H1 (cell line): ENCODE results near the gene TMX2. TPM values are rescaled to one million over a fixed set of nuclear protein-coding genes. Genes with fewer than 3 reads are reported as not detected.

ENCODE experiments used
- BCL11A ChIP-seq, 2 experiments: IDR thresholded peaks; one replicate each; pipeline ENCODE4 v1.6.1; 2011; ENCODE audit warnings: low read depth in 2 of 2, low read length in 2 of 2, mild to moderate bottlenecking in 2 of 2
- EP300 ChIP-seq, 2 experiments: IDR thresholded peaks; 1 replicate in 1 of 2; 2 replicates in 1 of 2; pipeline ENCODE4 v1.6.1; 2011 to 2012; ENCODE audit warnings: low read depth in 2 of 2, low read length in 2 of 2, mild to moderate bottlenecking in 2 of 2, borderline replicate concordance in 1 of 2, inconsistent platforms in 1 of 2, moderate library complexity in 1 of 2
- GTF2F1 ChIP-seq: IDR thresholded peaks from 2 replicates; pipeline ENCODE4 v1.6.1; 2012; ENCODE audit warnings: low read depth, low read length, improper control_type of control experiment, borderline replicate concordance
- HDAC2 ChIP-seq, 2 experiments: fragments of 300-600 bp in 1 of 2; sonication (generic) in 1 of 2; IDR thresholded peaks; 2 replicates each; pipeline ENCODE4 v1.6.1; 2011 to 2012; ENCODE audit warnings: low read depth in 2 of 2, low read length in 2 of 2, mild to moderate bottlenecking in 2 of 2, moderate library complexity in 2 of 2, borderline replicate concordance in 1 of 2, inconsistent platforms in 1 of 2
- KDM1A ChIP-seq: fragments of 200-600, 300-600 bp; sonication (generic); IDR thresholded peaks from 2 replicates; pipeline ENCODE4 v1.7.1; 2016; ENCODE audit warnings: mild to moderate bottlenecking, low read length, borderline replicate concordance
- KDM4A ChIP-seq: IDR thresholded peaks from one replicate; pipeline ENCODE4 v1.7.1; 2012; ENCODE audit warnings: low read depth, mild to moderate bottlenecking, moderate library complexity, low read length, inconsistent platforms; ENCODE audit not compliant: severe bottlenecking
- NANOG ChIP-seq: IDR thresholded peaks from 2 replicates; pipeline ENCODE4 v1.6.1; 2011; ENCODE audit warnings: low read length, low read depth, mild to moderate bottlenecking, inconsistent platforms; ENCODE audit not compliant: insufficient read depth, poor library complexity, severe bottlenecking
- RAD21 ChIP-seq, 2 experiments: IDR thresholded peaks in 1 of 2; conservative IDR thresholded peaks in 1 of 2; 2 replicates each; pipeline ENCODE4 v1.6.1; 2011; ENCODE audit warnings: low read depth in 2 of 2, low read length in 2 of 2, improper control_type of control experiment in 1 of 2, inconsistent platforms in 1 of 2, mild to moderate bottlenecking in 1 of 2, moderate library complexity in 1 of 2
- RBBP5 ChIP-seq: IDR thresholded peaks from 2 replicates; pipeline ENCODE4 v1.7.1; 2012; ENCODE audit warnings: low read depth, mild to moderate bottlenecking, inconsistent platforms, low read length, moderate library complexity, borderline replicate concordance
- RFX5 ChIP-seq: IDR thresholded peaks from 2 replicates; pipeline ENCODE4 v1.6.1; 2011; ENCODE audit warnings: low read depth, low read length, improper control_type of control experiment, borderline replicate concordance
- SIX5 ChIP-seq: IDR thresholded peaks from 2 replicates; pipeline ENCODE4 v1.6.1; 2011; ENCODE audit warnings: mild to moderate bottlenecking, low read depth, low read length
- SP1 ChIP-seq: IDR thresholded peaks from 2 replicates; pipeline ENCODE4 v1.6.1; 2011; ENCODE audit warnings: low read depth, low read length
- TAF7 ChIP-seq: optimal IDR thresholded peaks from 2 replicates; pipeline ENCODE3; 2011; ENCODE audit warnings: low read depth, mild to moderate bottlenecking, inconsistent platforms, low read length, moderate library complexity, borderline replicate concordance
- TCF12 ChIP-seq: IDR thresholded peaks from 2 replicates; pipeline ENCODE4 v1.6.1; 2011; ENCODE audit warnings: low read depth, mild to moderate bottlenecking, low read length
- polyA plus RNA-seq, 7 experiments: library from polyadenylated mRNA; depleted of rRNA in 3 of 7; stranded (reverse) in 5 of 7; unstranded in 2 of 7; fragments of >200 nt in 5 of 7; fragments of 200-250 nt in 2 of 7; gene quantifications; 1 replicate in 5 of 7; 2 replicates in 1 of 7; 4 replicates in 1 of 7; pipeline versions ENCODE4 v1.2.1 to v1.2.3, GENCODE V29; 2011 to 2013; ENCODE audit warnings: missing spikeins in 2 of 7, mixed read lengths in 2 of 7
- total RNA-seq: library from RNA; stranded (reverse); fragmentation: NEBNext Ultra II Directional; extraction: Animal tissue kit (Norgen Biotek cat#: 25700); gene quantifications from 2 replicates; pipeline ENCODE4 v1.2.1, GENCODE V29; 2021
- TF ChIP-seq, protein P1 (sequence below): IDR thresholded peaks from 2 replicates; pipeline ENCODE4 v1.6.1; 2012; ENCODE audit warnings: inconsistent platforms
- TF ChIP-seq, protein P2 (sequence below): IDR thresholded peaks from 2 replicates; pipeline ENCODE4 v1.6.1; 2012; ENCODE audit warnings: inconsistent platforms

The TMX2 gene
- total and polyA plus RNA-seq, 2 of the 8 experiments (the other 6 are each of a cell fraction or from before 2014, with no cell fraction given) = 70.4 to 100.0 TPM

DNA sequence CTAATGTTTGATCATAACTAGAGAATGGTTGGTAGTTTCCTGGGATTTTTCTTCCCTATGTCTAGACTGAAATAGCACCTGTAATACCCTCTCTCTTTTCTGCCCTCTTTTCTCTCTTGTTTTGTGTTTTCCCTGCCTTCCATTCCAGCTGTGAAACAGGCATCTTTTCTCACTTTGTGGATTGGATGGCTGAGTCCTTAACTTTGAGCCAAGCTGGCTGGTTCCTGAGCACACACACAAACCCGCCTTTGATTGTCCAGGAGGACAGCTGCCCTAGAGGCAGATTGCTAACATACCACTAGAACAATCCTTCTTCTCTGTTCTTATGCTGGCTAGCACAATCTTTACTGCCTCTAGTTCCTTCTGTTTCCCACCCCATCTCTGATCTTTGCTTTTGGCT, 66.9 kb downstream of the TMX2 start (continued):
- TF ChIP-seq NANOG (peak; percentile 13), TCF12 (no peak), SIX5 (no peak), GTF2F1 (no peak), KDM1A (no peak), RFX5 (no peak), KDM4A (no peak), TAF7 (no peak), HDAC2 (IDR thresholded peaks at IDR 0.05; ENCODE audit: borderline replicate concordance in 1 of 2, low read depth in 2 of 2, low read length in 2 of 2) (no peak), SP1 (0 out of 2 replicates have a peak, but pooled peaks have one; percentile 30), BCL11A (IDR thresholded peaks at IDR 0.05; ENCODE audit: low read depth in 2 of 2, low read length in 2 of 2) (no peak), RBBP5 (no peak), EP300 (IDR thresholded peaks at IDR 0.05; ENCODE audit: borderline replicate concordance in 1 of 2, low read depth in 2 of 2, low read length in 2 of 2) (no peak), RAD21 (IDR thresholded peaks at IDR 0.05 in 1 of 2, conservative IDR thresholded peaks at IDR 0.05 in 1 of 2; ENCODE audit: low read depth in 2 of 2, low read length in 2 of 2) (no peak)
- TF ChIP-seq, protein P1, sequence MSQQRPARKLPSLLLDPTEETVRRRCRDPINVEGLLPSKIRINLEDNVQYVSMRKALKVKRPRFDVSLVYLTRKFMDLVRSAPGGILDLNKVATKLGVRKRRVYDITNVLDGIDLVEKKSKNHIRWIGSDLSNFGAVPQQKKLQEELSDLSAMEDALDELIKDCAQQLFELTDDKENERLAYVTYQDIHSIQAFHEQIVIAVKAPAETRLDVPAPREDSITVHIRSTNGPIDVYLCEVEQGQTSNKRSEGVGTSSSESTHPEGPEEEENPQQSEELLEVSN = no peak
- TF ChIP-seq, protein P2, sequence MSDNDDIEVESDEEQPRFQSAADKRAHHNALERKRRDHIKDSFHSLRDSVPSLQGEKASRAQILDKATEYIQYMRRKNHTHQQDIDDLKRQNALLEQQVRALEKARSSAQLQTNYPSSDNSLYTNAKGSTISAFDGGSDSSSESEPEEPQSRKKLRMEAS = no peak
